HPDE6-E6E7 (cell line): ENCODE results near the gene SLC4A8.

Source experiments
- DNase-seq: peaks from one replicate; pipeline ENCODE4 v3.0.0; 2011; ENCODE audit warnings: missing footprints; ENCODE audit errors: extremely low spot score

SLC4A8 gene

DNA sequence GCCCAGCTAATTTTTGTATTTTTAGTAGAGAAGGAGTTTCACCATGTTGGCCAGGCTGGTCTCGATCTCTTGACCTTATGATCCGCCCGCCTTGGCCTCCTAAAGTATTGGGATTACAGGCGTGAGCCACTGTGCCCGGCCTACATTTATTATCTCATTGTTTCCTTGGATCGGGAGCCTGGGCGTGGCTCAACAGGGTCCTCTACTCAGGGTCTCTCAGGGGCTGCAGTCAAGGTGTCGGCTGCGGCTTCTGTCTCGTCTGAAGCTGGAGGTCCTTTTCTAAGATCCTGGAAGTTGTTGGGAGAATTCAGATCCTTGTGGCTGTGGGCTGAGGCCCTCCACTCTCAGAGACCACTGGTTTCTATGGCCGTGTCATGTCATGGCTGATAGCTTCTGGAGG is 100.9 kb downstream of the SLC4A8 start:
- DNase-seq, result no peak

DNA sequence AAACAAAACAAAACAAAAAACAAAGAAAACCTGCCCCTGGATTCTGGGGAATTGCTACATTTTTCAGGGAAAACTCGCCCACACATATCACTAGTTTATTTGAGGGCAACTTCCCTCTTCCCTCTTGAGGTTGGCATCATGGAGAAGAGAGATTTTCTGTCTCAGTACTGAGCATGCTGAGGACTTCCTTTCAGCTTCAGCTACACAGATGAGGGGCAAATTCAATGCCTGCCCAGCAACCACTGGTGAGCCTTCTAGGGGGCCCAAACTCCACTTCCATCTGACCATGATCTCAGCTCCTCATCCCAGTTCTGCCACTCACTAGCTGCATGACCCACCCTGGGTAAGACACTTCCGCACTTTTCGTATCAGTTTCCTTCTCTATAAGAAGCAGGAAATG is 103.3 kb downstream of the SLC4A8 start:
- no peak for DNase-seq

DNA sequence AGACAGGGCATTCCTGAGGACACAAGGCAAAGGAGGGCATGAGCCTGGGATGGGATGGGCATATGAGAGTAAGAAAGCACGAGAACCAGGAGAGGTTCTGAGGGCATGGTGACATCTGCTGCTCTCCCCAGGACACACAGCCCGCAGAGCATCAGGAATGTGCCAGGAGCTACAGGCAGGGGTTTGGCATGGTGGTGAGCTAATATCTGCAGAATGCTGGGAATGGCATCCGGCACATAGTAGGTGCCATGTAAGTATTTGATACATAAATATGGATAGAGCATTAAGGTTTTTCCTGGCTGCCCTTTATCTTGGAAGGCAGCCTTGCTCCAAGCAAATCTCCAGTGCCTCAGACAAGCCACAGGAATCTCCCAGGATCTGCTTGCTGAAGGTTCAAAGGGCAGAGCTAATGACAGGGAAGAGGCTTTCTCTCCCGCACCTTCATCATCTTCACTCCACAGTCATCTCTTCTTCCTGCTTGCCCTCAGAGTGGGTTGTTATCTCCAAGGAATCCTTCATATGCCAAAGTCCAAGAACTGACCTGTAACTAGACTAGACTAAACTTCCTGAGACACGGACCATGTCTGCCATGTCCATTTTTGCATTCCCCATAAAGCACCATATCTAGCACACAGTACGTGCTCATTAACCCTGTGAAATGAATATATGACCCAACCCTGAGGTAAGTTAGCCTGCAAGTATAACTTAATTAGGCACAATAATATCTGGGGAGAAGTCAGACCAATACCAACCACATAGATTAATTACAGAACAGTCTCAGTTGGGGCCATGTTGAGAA is 104.4 kb downstream of the SLC4A8 start:
- DNase-seq, result no peak

DNA sequence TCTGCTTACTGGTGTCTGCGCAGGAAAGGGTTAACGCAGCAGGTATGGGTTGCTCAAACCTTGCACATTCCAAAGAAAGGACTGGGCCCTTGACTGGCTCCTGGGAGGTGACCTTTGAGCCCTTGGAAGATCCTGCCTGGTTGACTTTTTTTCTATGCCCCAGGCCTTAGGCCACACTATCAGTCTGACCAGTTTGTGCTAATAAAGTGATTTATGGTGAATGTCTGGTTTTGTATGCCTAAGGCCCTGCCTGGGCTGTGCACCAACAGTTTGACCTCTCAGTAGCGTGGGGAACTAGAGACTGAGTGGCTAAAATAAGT is 105.0 kb downstream of the SLC4A8 start:
- DNase-seq, result no peak

DNA sequence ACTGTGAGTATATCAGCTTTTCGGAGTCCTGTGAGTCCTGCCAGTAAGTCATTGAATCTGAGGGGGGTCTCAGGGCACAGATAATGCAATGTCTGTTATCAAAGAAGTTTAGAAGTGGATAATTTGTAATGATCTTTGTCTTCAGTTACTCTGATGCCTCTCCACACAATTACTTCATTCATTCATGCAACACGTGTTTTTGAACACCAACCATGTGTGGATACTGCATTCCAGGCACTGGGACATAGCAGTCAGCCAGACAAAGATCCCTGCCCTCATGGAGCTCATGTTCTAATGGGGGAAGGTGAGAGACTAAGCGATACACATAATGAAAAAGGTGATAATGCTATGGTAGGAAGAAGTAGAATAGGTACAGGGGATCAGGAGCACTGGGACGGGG is 105.6 kb downstream of the SLC4A8 start:
- no peak for DNase-seq

DNA sequence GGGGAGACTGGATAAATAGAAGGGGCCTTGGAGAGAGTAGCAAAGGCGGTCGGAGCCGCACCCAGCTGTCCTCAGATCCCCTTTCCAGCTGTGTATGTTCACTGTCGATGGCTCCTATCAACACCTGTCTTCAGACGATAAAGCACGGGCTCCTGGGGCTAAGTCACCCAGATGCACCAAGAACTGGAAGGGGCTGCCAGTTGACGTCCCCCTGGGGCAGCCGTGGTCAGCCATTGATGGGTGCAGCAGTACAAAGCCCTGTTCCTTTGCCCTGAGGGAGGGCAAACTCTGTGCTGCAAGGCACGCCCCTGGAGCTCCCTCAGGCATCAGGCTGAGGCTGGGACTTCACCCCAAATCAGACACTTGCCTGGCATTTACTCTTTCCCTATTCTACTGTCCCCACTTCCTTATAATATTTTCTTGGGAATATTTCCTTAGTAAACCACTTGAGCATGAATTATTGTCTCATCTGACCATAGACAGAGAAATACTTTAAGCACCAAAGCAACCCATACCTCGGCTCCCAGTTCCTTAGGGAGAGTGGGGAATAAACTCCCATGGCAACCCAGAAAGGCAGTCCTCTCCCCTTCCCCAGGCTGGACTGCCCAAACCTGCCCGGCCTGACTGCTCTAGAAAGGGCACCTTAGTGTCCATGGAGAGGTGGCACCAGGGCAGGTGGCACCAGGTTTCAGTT is 106.8 kb downstream of the SLC4A8 start:
- DNase-seq, result no peak

DNA sequence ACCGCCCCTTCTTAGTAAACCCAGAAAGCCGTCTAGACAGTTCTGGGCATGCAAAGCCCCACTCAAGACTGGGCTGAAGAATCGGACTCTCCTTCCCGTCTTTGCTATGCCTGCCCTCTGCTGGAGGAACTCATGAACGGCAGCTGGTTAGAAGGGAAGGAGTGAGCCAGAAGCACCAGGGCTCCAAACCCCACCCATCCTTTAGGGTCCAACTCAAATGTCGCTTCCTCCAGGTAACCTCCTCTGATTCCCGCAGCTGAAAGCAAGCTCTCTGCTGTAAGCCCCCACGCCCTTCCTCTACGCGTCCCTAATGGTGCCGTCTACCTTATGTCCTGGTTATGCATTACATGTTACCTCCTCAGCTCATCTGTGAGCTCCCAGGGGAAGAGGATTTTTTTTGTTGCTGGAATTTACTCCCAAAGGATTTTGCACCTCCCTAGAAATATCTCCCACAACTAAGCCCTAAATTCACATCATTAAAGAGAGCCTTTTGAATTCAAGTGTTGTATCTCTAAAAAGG is 107.4 kb downstream of the SLC4A8 start:
- DNase-seq, result peak; percentile 60

DNA sequence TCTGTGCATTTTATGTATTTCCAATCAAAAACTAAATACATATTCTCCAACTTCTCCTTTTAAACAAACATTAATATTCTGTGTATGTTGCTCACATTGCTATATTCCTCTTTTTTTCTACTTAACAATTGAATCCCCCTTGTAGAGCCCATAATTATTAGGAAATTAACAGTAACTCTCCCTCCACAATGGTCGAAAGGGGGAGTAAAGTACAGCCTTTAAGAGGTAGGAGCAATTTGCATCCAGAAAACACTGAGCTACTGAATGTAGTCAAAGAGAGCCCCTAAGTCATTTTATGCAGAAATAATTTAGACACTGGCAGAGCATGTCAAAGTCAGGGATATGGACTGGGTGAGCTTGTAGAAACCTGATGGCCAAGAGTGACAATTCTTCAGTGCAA is 109.2 kb downstream of the SLC4A8 start:
- no peak for DNase-seq

DNA sequence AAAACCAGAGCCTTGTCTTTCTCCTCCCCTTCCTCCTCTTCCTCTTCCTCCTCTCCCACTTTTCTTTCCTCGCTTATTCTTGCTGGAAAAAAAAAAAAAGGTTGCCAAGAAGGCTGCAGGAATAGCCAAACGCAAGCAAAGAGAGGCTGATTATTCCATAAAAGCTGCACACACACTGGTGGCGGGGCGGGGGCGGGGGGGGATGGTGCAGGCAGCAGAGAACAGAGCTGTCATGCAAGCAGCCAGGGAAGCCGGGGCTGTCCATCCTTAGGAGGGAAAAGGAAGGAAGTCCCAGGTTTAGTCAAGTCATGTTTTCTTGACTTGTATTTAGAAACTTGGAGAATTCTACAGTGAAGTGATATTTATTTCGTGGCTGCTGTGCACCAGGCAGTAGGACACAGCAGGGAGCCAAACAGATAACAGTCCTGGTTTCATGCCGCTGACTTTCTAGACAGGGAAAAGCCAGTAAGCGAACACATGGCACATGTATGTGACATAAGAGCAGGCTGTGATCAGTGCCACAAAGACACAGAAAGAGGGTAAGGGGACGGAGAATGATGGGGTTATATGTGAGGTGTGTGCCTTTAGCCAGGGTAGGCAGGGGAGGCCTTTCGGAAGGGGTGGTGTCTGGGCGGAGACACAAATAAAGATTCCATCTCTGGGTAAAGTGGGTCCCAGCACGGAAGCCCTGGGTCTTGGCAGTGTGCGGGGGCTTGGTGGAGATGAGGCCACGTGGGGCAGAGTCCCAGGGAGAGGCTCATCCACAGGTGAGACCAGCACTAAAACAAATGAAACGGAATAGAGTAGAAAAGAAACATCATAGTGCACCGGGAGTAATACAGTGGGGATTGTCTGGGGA is 109.8 kb downstream of the SLC4A8 start:
- DNase-seq, result no peak

DNA sequence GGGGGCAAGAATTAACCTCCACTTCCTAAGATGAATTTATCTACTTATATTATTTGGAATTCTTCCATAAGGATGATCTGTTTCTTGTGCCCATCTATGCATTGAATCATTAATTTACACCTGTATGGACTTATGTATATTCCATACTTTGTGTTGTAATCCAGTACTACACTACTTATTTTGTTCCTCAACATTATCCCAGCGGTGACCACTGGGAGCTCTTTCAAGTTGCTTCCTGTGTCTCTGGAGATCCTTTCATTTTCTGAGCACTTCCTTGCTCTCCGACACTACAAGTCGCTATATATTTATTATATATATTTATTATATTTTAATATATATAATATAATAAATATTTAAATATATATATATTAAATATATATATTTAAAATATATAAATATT is 111.5 kb downstream of the SLC4A8 start:
- no peak for DNase-seq

DNA sequence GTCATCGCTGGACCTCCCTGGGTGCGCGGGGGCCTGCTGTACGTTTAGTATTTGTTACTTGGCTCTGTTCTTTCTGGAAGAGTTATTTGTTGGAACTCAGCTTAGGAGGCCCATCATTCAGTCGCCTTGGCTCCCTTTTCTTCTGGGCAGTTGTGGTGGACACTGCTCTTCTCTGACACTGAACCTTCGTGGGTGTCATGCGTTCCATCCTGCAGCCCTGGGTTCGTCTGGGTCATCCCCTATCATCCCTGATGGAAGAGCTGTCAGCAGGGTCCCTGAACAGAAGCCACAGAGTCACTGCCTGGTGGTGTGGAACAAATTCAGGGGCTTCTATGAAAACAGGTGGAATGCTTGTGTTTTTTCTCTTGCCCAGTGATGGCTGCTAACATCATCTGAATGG is 113.5 kb downstream of the SLC4A8 start:
- no peak for DNase-seq

DNA sequence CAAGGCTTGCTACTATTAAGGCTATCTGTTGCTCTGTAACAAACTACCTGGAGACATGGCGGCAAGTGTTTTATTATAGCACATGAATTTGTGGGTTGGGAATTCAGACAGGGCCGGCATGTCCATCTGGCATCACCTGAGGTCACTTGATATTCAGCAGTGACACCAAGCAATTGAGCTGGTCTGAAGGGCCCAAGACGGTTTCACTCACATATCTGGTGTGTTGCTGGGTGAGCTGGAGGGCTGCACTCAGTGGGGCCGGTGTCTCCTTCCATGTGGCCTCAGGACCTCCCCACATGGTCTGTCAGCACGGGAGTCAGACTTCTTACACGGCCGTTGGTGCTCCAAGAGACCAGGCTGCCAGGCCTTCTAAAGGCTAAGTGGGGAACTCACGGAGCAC is 114.0 kb downstream of the SLC4A8 start:
- DNase-seq, result no peak

DNA sequence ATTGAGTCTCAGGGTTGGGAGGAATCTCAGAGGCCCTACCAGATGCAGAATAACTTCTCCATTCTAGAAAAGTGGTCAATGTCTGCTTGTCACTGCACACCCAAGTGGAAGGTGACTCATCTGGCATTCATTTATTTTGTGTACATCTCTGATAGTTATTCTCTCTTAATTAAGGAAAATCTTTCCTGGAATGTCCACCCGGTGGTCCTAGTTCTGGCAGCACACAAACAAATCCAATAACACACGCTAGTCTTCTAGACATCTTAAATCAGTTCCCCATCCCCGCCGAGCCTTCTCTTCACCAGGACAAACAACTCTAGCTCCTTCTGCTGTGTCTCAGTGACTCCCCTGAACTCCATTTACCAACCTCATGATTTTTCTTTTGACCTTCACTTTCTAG is 116.4 kb downstream of the SLC4A8 start:
- DNase-seq, result no peak

DNA sequence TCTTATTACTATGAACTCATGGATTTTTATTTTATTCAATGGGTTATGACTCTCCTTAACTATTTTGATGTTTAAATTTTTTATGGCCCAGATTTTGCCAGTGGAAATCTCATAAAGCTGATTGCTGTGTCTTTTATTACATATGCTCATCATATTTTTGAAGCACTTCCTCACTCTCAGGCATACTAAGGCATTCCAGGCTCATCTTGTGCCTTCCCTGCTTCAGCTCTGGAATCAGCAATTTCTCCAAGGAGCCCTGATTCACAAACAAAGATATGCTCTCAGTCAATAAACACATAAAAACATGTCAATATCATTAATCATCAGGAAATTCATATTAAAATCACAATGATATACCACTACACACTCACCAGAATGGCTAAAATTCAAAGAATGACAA is 121.5 kb downstream of the SLC4A8 start:
- DNase-seq, result no peak

DNA sequence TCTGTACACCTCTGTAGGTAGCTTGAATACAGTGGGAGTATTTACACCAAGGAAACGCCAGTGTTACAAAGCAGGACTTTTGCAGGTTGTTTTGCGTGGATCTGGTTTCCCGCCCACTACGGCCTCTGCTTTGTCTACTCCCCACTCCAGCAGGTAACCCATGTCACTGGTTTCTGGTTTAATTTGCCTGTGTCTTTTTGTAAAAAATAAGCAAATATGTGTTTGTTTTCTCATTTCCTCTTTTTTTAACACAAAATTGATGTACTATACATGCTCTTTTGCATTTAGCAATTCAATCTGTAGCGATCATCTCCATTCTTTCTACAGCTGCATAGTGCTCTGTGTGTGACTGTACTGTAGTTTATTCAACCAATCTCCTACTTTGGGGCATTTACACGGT is 123.0 kb downstream of the SLC4A8 start:
- DNase-seq, result no peak

DNA sequence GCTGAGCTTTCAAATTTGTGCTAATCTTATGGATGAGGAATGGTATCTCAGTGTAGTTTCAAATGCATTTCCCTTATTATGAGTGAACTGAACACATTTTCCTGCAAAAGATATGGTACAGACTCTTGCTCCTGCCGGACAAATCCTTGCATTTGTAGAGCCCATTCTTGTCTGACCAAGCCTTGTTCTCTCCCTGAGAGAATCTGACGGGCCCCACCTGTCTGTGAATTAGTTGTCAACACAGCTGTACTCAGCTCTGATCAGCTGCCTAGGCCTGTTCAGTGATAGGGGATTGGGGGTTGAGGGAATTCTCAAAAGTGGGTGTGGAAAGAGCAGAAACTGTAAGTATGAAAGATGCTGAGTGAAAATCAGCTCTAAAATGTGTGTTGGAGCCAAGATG is 123.6 kb downstream of the SLC4A8 start:
- DNase-seq, result no peak

DNA sequence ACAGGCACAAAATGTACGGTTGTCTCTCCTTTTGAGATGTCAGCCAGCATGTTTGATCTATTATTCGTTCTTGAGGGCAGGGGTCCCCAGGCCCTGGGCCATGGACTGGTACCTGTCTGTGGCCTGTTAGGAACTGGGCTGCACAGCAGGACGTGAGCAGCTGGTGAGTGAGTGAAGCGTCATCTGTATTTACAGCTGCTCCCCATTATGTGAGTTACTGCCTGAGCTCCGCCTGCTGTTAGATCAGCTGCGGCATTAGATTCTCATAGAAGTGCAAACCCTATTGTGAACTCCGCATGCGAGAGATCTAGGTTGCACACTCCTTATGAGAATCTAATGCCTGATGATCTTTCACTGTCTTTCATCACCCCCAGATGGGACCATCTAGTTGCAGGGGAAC is 125.0 kb downstream of the SLC4A8 start:
- no peak for DNase-seq
